GM23338 (cell line): ENCODE measurements around the gene SCN9A. TPM values are rescaled to one million over a fixed set of nuclear protein-coding genes. Genes with fewer than 3 reads are reported as not detected.

Source experiments
- ATAC-seq: fragments of 200-7000 bp; cut with Tn5 transposase; 3 replicates; pipeline ENCODE4 v1.9.1; 2020
- DNase-seq: peaks from one replicate; pipeline ENCODE4 v3.0.0-alpha.2; 2015; ENCODE audit warnings: low spot score
- H2AFZ ChIP-seq: fragments of 200-600 bp; sonication (generic); 2 replicates; pipeline ENCODE4 v1.8.0; 2016; ENCODE audit warnings: antibody characterized with exemption, mild to moderate bottlenecking, moderate library complexity
- H3F3A ChIP-seq: fragments of 200-600 bp; sonication (generic); replicated peaks from 2 replicates; pipeline ENCODE4 v1.8.0; 2017; ENCODE audit warnings: antibody characterized with exemption, mixed run types, low read depth
- H3K27ac ChIP-seq: fragments of 200-600 bp; sonication (generic); 2 replicates; pipeline ENCODE4 v1.6.1; 2016; ENCODE audit warnings: low read depth
- H3K27me3 ChIP-seq: fragments of 200-600 bp; sonication (generic); 2 replicates; pipeline ENCODE4 v1.8.0; 2016; ENCODE audit warnings: mild to moderate bottlenecking, mixed run types, moderate library complexity; ENCODE audit not compliant: insufficient read depth
- H3K36me3 ChIP-seq: fragments of 200-600 bp; sonication (generic); 2 replicates; pipeline ENCODE4 v1.8.0; 2016; ENCODE audit warnings: mild to moderate bottlenecking; ENCODE audit not compliant: insufficient read depth
- H3K4me1 ChIP-seq: fragments of 200-600 bp; sonication (generic); 2 replicates; pipeline ENCODE4 v1.8.0; 2016; ENCODE audit warnings: mild to moderate bottlenecking, moderate library complexity; ENCODE audit not compliant: insufficient read depth
- H3K4me2 ChIP-seq: fragments of 200-600 bp; sonication (generic); 2 replicates; pipeline ENCODE4 v1.7.1; 2017; ENCODE audit warnings: mixed run types
- H3K4me3 ChIP-seq: fragments of 200-600 bp; sonication (generic); 2 replicates; pipeline ENCODE4 v1.6.1; 2016; ENCODE audit warnings: mixed run types
- H3K79me2 ChIP-seq: fragments of 200-600 bp; sonication (generic); replicated peaks from 2 replicates; pipeline ENCODE4 v1.8.0; 2017; ENCODE audit warnings: mild to moderate bottlenecking; ENCODE audit not compliant: insufficient read depth
- H3K9me2 ChIP-seq: fragments of 200-600 bp; sonication (generic); 2 replicates; pipeline ENCODE4 v1.8.0; 2017; ENCODE audit not compliant: insufficient read depth
- H4K20me1 ChIP-seq: fragments of 200-600 bp; sonication (generic); replicated peaks from 2 replicates; pipeline ENCODE4 v1.8.0; 2017; ENCODE audit warnings: mild to moderate bottlenecking; ENCODE audit not compliant: insufficient read depth
- H3K27ac Mint-ChIP-seq: 2 replicates; pipeline ENCODE4 v1.8.0; 2020; ENCODE audit warnings: inconsistent platforms, mild to moderate bottlenecking, moderate library complexity, mixed read lengths
- H3K27me3 Mint-ChIP-seq: 3 replicates; pipeline ENCODE4 v1.8.0; 2022; ENCODE audit warnings: low read depth, mild to moderate bottlenecking, moderate library complexity, mixed read lengths, inconsistent platforms; ENCODE audit not compliant: insufficient read depth, poor library complexity
- H3K36me3 Mint-ChIP-seq: 3 replicates; pipeline ENCODE4 v1.8.0; 2021; ENCODE audit warnings: low read depth, mild to moderate bottlenecking, inconsistent platforms, moderate library complexity, mixed read lengths
- H3K4me1 Mint-ChIP-seq: 3 replicates; pipeline ENCODE4 v1.8.0; 2020; ENCODE audit warnings: mild to moderate bottlenecking, inconsistent platforms, mixed read lengths
- H3K4me3 Mint-ChIP-seq: 3 replicates; pipeline ENCODE4 v1.8.0; 2021; ENCODE audit warnings: moderate library complexity, mild to moderate bottlenecking, inconsistent platforms, mixed read lengths
- H3K9me3 Mint-ChIP-seq: 3 replicates; pipeline ENCODE4 v1.8.0; 2020; ENCODE audit warnings: moderate library complexity, mild to moderate bottlenecking, inconsistent platforms, mixed read lengths
- CTCF ChIP-seq, 2 experiments: fragments of 200-600 bp in 1 of 2; sonication (generic) in 1 of 2; conservative IDR thresholded peaks; 2 replicates each; pipeline versions ENCODE4 v1.5.1 to v1.6.1; 2016 to 2017; ENCODE audit warnings: antibody characterized with exemption in 2 of 2, low read depth in 2 of 2, mild to moderate bottlenecking in 2 of 2, moderate library complexity in 1 of 2
- ETS1 ChIP-seq: IDR thresholded peaks from 2 replicates; pipeline ENCODE4 v1.6.1; 2016; ENCODE audit warnings: antibody characterized with exemption
- EZH2 ChIP-seq: fragments of 200-600 bp; sonication (generic); IDR thresholded peaks from one replicate; pipeline ENCODE4 v1.8.0; 2017; ENCODE audit warnings: antibody characterized with exemption, mild to moderate bottlenecking, low read depth; ENCODE audit not compliant: unreplicated experiment
- EZH2phosphoT487 ChIP-seq: fragments of 200-600 bp; sonication (generic); IDR thresholded peaks from one replicate; pipeline ENCODE4 v1.8.1; 2018; ENCODE audit warnings: antibody characterized with exemption; ENCODE audit not compliant: unreplicated experiment
- POLR2AphosphoS5 ChIP-seq: IDR thresholded peaks from 2 replicates; pipeline ENCODE4 v1.6.1; 2016; ENCODE audit warnings: antibody characterized with exemption, low read depth
- ZNF331 ChIP-seq: fragments of 250-450 bp; sonication (Bioruptor Pico); IDR thresholded peaks from 2 replicates; pipeline ENCODE4 v1.5.0; 2020; ENCODE audit warnings: low read depth, mild to moderate bottlenecking, moderate library complexity
- polyA plus RNA-seq: library from polyadenylated mRNA; unstranded; fragments of >200 nt; fragmentation: Nextera tagmentation; extraction: Ambion mirVana; gene quantifications from 2 replicates; pipeline ENCODE4 v1.2.1, GENCODE V29; 2016
- total RNA-seq: library from RNA; depleted of rRNA; stranded (reverse); fragments of >200 nt; shearing (Covaris generic); gene quantifications from 2 replicates; pipeline ENCODE4 v1.2.3, GENCODE V29; 2014
- TF ChIP-seq, protein P1 (sequence below): IDR thresholded peaks from one replicate; pipeline ENCODE4 v1.6.1; 2018; ENCODE audit warnings: antibody characterized with exemption; ENCODE audit not compliant: unreplicated experiment
- TF ChIP-seq, protein P2 (sequence below): fragments of 250-450 bp; sonication (Bioruptor Pico); IDR thresholded peaks from 2 replicates; pipeline ENCODE4 v1.5.0; 2020; ENCODE audit warnings: mild to moderate bottlenecking, moderate library complexity

The SCN9A gene
- total and polyA plus RNA-seq, 2 experiments from 2014 or later: 8.8 to 9.5 TPM

GRCh38 chr2:166418853-166419615 lies 43.3 kb upstream of the SCN9A start (continued):
- TF ChIP-seq, protein P1, sequence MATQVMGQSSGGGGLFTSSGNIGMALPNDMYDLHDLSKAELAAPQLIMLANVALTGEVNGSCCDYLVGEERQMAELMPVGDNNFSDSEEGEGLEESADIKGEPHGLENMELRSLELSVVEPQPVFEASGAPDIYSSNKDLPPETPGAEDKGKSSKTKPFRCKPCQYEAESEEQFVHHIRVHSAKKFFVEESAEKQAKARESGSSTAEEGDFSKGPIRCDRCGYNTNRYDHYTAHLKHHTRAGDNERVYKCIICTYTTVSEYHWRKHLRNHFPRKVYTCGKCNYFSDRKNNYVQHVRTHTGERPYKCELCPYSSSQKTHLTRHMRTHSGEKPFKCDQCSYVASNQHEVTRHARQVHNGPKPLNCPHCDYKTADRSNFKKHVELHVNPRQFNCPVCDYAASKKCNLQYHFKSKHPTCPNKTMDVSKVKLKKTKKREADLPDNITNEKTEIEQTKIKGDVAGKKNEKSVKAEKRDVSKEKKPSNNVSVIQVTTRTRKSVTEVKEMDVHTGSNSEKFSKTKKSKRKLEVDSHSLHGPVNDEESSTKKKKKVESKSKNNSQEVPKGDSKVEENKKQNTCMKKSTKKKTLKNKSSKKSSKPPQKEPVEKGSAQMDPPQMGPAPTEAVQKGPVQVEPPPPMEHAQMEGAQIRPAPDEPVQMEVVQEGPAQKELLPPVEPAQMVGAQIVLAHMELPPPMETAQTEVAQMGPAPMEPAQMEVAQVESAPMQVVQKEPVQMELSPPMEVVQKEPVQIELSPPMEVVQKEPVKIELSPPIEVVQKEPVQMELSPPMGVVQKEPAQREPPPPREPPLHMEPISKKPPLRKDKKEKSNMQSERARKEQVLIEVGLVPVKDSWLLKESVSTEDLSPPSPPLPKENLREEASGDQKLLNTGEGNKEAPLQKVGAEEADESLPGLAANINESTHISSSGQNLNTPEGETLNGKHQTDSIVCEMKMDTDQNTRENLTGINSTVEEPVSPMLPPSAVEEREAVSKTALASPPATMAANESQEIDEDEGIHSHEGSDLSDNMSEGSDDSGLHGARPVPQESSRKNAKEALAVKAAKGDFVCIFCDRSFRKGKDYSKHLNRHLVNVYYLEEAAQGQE: no peak
- TF ChIP-seq CTCF (conservative IDR thresholded peaks at IDR 0.05; ENCODE audit: low read depth in 2 of 2) (no peak), ZNF331 (CRISPR knock-in tag) (no peak)

- no peak overlapping the region for H3K27ac ChIP-seq
- H2AFZ ChIP-seq: no peak overlapping the region
- H3K4me2 ChIP-seq: no peak overlapping the region
- no peaks in the 10 kb centered on the region for H3K4me1 ChIP-seq
- no peaks in the 10 kb centered on the region for H3K9me2 ChIP-seq
- H3F3A ChIP-seq: no peaks in the 10 kb centered on the region
- H3K4me3 ChIP-seq: no peak overlapping the region
- ATAC-seq (peak; percentile 44; the same call in 2 of the 3 replicates), DNase-seq (peak; percentile 53)
- no peak overlapping the region for H3K27ac Mint-ChIP-seq
- H3K9me3 Mint-ChIP-seq: no peaks in the 10 kb centered on the region
- no peaks in the 10 kb centered on the region; the same call in 2 of the 3 replicates for H3K4me1 Mint-ChIP-seq
- H3K27me3 Mint-ChIP-seq: no peaks in the 10 kb centered on the region
- no peaks in the 10 kb centered on the region for H3K36me3 ChIP-seq
- H3K36me3 Mint-ChIP-seq: no peaks in the 10 kb centered on the region
- no peaks in the 10 kb centered on the region for H3K79me2 ChIP-seq
- no peaks in the 10 kb centered on the region for H4K20me1 ChIP-seq
- H3K27me3 ChIP-seq: no peaks in the 10 kb centered on the region
- no peak overlapping the region for H3K4me3 Mint-ChIP-seq
- no peak for TF ChIP-seq ZNF331 (CRISPR knock-in tag)
- peak; percentile 40 to 67 for TF ChIP-seq CTCF (conservative IDR thresholded peaks at IDR 0.05; ENCODE audit: low read depth in 2 of 2)
- TF ChIP-seq EZH2phosphoT487: no peak
- TF ChIP-seq POLR2AphosphoS5: no peak
- TF ChIP-seq, protein P2, sequence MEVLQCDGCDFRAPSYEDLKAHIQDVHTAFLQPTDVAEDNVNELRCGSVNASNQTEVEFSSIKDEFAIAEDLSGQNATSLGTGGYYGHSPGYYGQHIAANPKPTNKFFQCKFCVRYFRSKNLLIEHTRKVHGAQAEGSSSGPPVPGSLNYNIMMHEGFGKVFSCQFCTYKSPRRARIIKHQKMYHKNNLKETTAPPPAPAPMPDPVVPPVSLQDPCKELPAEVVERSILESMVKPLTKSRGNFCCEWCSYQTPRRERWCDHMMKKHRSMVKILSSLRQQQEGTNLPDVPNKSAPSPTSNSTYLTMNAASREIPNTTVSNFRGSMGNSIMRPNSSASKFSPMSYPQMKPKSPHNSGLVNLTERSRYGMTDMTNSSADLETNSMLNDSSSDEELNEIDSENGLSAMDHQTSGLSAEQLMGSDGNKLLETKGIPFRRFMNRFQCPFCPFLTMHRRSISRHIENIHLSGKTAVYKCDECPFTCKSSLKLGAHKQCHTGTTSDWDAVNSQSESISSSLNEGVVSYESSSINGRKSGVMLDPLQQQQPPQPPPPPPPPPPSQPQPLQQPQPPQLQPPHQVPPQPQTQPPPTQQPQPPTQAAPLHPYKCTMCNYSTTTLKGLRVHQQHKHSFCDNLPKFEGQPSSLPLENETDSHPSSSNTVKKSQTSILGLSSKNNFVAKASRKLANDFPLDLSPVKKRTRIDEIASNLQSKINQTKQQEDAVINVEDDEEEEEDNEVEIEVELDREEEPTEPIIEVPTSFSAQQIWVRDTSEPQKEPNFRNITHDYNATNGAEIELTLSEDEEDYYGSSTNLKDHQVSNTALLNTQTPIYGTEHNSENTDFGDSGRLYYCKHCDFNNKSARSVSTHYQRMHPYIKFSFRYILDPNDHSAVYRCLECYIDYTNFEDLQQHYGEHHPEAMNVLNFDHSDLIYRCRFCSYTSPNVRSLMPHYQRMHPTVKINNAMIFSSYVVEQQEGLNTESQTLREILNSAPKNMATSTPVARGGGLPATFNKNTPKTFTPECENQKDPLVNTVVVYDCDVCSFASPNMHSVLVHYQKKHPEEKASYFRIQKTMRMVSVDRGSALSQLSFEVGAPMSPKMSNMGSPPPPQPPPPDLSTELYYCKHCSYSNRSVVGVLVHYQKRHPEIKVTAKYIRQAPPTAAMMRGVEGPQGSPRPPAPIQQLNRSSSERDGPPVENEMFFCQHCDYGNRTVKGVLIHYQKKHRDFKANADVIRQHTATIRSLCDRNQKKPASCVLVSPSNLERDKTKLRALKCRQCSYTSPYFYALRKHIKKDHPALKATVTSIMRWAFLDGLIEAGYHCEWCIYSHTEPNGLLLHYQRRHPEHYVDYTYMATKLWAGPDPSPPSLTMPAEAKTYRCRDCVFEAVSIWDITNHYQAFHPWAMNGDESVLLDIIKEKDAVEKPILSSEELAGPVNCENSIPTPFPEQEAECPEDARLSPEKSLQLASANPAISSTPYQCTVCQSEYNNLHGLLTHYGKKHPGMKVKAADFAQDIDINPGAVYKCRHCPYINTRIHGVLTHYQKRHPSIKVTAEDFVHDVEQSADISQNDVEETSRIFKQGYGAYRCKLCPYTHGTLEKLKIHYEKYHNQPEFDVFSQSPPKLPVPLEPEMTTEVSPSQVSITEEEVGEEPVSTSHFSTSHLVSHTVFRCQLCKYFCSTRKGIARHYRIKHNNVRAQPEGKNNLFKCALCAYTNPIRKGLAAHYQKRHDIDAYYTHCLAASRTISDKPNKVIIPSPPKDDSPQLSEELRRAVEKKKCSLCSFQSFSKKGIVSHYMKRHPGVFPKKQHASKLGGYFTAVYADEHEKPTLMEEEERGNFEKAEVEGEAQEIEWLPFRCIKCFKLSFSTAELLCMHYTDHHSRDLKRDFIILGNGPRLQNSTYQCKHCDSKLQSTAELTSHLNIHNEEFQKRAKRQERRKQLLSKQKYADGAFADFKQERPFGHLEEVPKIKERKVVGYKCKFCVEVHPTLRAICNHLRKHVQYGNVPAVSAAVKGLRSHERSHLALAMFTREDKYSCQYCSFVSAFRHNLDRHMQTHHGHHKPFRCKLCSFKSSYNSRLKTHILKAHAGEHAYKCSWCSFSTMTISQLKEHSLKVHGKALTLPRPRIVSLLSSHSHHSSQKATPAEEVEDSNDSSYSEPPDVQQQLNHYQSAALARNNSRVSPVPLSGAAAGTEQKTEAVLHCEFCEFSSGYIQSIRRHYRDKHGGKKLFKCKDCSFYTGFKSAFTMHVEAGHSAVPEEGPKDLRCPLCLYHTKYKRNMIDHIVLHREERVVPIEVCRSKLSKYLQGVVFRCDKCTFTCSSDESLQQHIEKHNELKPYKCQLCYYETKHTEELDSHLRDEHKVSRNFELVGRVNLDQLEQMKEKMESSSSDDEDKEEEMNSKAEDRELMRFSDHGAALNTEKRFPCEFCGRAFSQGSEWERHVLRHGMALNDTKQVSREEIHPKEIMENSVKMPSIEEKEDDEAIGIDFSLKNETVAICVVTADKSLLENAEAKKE (CRISPR knock-in tag): no peak
- TF ChIP-seq ETS1: no peak
- no peak for TF ChIP-seq EZH2
These were observed 41.9 kb upstream of the SCN9A start for GRCh38 chr2:166417669-166418068.
